GM12878 (cell line): ENCODE measurements around the gene SVIP.

Experiments
- ATF3 ChIP-seq: IDR thresholded peaks from 2 replicates; pipeline ENCODE4 v1.6.1; 2011; ENCODE audit warnings: low read depth, mild to moderate bottlenecking, low read length, moderate library complexity, borderline replicate concordance; ENCODE audit errors: extremely low read depth
- RBBP5 ChIP-seq: fragments of 200-600 bp; sonication (generic); conservative IDR thresholded peaks from 2 replicates; pipeline ENCODE4 v1.6.1; 2016

- no peak for TF ChIP-seq ATF3
- no peak for TF ChIP-seq RBBP5
These were observed 49.0 kb upstream of the SVIP start for GRCh38 chr11:22878604-22879003.
